Amniotic epithelial cell (primary cell): ENCODE results near the gene MYO1D.
"Not testable (repeated sequence)": the region's sequence is repeated elsewhere in the genome, so short reads cannot be mapped to it uniquely, and the experiment has no call there.

Experiments used
- DNase-seq: peaks from one replicate; pipeline ENCODE4 v3.0.0-alpha.2; 2010; ENCODE audit warnings: low read depth

The MYO1D gene

GRCh38 chr17:32876417-32877163, at the start of gene MYO1D:
TSS of gene MYO1D (minus strand) at chr17:32877124. CDS start at chr17:32876872, 252 bp downstream.
- DNase-seq: no peak

GRCh38 chr17:32926183-32926582, 49.3 kb upstream of the MYO1D start:
- no peak for DNase-seq

GRCh38 chr17:32923905-32924304, 47.0 kb upstream of the MYO1D start:
- DNase-seq: peak; percentile 67

DNA sequence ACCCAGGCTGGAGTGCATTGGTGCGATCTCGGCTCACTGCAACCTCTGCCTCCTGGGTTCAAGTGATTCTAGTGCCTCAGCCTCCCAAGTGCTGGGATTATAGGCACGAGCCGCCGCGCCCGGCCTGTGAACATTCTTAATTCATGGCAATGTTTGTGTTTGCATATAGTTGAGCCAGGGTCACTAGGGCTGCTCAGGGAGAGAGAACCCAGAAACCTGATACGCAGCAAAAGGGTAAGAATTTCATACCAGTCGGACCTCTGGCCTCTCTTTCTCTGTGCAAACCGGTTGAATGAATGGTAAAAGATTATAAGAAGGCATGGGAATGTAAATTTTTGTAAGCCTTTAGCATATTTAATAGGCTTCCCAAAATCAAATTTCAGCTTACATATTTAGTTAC, 44.1 kb upstream of the MYO1D start:
- DNase-seq: no peak

GRCh38 chr17:32920293-32920692, 43.4 kb upstream of the MYO1D start:
- DNase-seq: no peak

DNA sequence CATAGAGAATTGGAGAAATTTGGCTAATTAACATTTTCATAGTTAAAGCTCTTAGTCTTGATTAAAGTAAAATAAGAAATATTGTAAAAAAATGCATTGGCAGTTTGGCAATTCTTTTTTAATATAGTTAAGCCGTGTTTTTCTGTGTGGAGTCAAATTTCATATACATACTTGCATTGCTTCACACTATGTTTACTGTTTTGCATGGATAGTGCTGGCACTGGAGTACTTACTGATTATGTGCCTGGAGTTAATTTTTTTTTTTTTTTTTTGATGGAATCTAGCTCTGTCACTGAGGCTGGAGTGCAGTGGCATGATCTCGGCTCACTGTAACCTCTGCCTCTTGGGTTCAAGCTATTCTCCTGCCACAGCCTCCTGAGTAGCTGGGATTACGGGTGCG, 43.0 kb upstream of the MYO1D start:
- DNase-seq: not testable (repeated sequence)

GRCh38 chr17:32917842-32918241, 40.9 kb upstream of the MYO1D start:
- no peak for DNase-seq

DNA sequence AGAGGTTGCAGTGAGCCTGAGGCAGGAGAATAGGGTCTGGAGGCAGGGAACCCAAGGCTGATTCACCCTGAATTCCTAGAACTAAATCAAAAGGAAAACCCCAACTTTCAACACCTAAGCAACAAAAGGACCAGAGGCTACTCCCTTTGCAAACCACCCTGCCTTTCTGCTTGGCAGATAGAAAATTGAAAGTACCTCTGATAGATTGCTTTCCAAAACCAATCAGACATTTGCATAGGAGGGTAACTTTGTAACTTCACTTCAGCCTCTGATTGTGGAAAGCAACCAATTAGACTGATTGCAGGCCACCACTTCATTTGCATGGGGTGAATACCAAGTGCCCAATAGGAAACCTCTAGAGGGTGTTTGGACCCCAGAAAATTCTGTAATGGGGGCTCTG, 40.2 kb upstream of the MYO1D start:
- DNase-seq: no peak

DNA sequence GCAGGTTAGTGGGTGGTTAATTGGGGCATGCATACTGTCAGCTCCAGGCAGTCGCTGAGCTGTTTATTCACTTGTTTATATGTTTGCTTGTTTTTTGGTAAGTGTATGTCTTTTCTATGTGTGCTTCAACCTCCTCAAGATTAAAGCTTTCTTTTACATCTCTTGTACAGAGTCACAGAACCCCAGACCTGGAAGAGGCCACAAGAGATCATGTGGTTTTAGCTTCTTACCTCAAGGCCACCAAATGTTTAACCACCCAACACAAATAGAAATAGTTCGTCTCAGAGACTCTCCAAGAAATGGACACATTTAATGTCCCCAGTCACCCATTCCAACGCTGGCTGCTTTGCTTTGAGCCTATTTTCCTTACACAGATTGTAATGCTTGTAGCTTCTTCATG, 39.2 kb upstream of the MYO1D start:
- no peak for DNase-seq

GRCh38 chr17:32915245-32915644, 38.3 kb upstream of the MYO1D start:
- DNase-seq: no peak

GRCh38 chr17:32914181-32914580, 37.3 kb upstream of the MYO1D start:
- no peak for DNase-seq

DNA sequence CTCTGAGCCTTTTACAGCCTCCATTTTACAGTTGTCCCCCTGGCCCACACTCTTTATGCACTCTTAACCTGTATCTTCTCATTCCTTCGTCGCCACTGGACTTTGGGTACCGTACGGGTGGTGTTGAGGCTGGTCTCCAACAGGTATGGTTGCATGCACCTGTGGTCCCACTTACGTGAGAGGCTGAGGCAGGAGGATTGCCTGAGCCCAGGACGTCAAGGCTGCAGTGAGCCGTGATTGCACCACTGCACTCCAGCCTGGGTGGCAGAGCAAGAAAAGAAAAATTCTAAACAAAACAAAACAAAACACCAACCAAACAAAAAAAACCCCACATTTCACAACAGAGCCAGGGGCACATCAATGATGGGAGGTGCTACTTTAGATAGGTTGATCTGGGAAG, 36.7 kb upstream of the MYO1D start:
- no peak for DNase-seq

- DNase-seq: peak; percentile 81
These were observed 35.4 kb upstream of the MYO1D start for GRCh38 chr17:32912218-32912897.

DNA sequence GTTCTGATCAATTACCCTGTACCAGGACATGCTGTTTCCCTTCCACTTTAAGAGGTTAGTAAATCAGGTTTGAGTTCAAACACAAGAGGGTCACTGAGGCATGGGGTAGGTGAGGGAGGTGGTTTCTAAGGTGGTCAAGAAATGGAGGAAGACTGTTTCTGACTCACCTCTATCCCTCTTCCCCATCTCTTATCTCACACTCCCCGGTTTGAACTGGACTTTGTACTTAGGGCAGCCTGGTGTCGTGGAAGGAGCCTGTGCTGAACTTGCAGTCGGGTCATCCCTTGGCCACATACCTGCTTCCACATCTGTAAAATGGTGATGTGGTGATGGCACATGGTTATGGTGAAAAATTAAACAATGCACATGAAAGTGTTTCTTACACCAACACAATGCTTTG, 33.8 kb upstream of the MYO1D start:
- no peak for DNase-seq

DNA sequence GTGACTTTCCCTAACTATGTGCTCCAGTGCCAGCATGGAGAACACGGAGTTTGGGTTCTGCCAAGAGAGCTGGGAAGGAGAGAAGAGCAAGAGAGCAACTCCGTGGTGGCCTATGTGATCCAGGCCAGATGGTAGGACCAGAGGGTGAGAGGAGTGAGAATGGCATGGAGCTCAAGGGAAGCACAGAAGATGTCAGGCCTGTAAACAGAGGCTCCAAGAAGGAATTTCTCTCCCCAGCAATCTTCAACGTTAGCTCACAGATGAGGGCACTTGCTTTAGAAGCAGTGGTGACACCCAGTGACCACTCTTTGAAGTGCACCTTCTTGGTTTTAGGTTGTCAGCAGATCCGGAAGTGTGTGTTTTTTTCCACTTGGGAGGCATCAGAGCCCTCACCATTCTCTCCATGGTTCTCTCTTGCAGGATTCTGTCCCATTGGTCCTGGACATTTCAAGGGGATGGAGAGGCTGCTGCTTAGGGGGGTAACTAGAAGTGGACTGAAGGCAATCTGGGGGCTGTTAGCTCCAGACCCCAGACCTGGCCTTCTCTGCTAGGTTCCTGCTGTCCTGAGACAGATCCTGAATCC, 33.0 kb upstream of the MYO1D start:
- DNase-seq: peak; percentile 85

- DNase-seq: peak; percentile 31
These were observed 30.7 kb upstream of the MYO1D start for GRCh38 chr17:32907583-32907982.

DNA sequence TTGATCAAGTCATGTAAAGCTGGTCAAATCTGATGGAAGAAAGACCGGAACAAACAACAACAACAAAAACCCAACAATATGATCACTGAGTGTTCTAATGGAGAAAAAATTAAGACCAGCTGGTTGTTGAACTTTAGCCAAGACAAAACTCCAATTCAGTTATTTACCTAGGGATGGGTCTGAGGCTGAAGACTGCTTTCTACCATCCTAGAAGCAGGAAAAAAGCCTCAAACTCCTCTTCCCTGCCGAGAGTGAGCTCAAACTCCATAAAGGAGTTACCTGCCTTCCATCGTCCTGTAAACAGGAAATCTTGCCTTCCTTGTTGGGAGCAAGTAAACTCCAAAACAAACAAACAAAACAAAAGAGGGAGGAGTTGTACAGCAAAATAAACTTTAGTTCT, 28.0 kb upstream of the MYO1D start:
- no peak for DNase-seq

DNA sequence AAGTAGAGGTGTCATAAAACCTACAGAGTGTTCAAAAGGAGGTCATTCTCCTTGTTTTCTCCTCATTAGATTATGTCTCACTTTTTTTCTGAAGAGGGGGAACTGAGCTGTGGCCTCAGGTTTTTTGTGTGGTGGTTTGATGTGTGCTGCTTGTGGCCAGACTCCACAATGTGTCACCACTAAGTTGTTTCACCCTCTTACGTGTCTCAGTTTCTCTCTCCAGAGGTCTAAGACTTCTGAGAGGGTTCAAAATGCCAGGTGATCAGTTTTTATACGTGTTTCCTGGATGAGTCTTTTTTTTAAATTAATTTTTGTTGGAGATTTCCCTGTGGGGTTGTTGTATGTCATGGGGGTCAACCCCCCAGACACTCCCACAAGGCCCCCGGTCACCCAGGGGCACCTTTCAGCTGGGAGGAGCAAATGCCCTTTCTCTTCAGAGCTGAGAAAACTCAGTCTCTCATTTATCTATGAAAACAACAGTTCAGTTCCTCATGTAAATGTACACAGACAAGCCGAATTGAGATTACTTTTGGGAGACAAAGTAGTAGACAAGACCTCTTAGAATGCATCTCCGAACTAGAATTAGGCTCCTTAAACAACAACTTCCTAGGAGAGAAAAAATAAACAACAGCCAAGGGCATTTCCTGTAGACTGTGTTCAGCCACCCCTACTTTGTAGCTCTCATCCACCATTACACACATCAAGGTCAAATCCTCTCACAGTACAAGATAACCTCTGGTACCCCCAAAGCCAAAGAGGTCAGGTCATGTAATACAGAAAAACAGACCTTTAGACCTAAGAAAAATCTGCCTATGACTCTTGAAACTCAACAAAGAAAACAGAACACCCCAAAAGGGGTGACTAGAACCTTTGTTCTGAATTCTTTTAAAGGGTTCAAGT, 27.1 kb upstream of the MYO1D start:
- no peak for DNase-seq

GRCh38 chr17:32901743-32902142, 24.8 kb upstream of the MYO1D start:
- DNase-seq: no peak

- DNase-seq: no peak
These were observed 22.5 kb upstream of the MYO1D start for GRCh38 chr17:32899236-32900013.

GRCh38 chr17:32896647-32897258, 19.8 kb upstream of the MYO1D start:
- DNase-seq: no peak
